Right lobe of liver (tissue), 4 donors: ENCODE results near the gene PPFIA4.

Source experiments
- POLR2A ChIP-seq: fragments of 450-650 bp; IDR thresholded peaks from one replicate; pipeline ENCODE4 v1.6.1; 2017; ENCODE audit warnings: antibody characterized with exemption, mild to moderate bottlenecking
- TF ChIP-seq, protein P1 (sequence below), 4 donors: fragments of 200-600 bp in 3 of 4; fragments of 450-650 bp in 1 of 4; IDR thresholded peaks; one replicate each; pipeline versions ENCODE4 v1.5.1 to v1.8.0; 2016 to 2022; ENCODE audit warnings: antibody characterized with exemption in 4 of 4, mild to moderate bottlenecking in 2 of 4
- donor health status: DM: no; HTN: no; CAD: no.
- donor health status: DM: no; HTN: no; CAD: no.
- donor health status: DM: no; HTN: yes; CAD: no.

DNA sequence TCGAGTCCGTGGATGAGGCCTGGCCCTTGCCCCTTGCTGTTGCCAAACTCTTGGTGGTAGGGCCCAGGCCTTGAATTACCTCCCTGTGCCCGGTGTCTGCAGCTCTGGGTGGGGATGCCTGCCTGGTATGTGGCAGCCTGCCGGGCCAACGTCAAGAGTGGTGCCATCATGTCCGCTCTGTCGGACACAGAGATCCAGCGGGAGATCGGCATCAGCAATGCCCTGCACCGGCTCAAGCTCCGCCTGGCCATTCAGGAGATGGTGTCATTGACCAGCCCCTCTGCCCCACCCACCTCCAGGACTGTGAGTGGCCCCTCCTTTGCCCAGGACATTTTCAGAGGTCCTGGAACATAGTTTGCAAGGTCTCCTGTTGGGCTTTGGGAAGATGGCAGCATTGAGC, 33.8 kb downstream of the PPFIA4 start:
- TF ChIP-seq, protein P1, sequence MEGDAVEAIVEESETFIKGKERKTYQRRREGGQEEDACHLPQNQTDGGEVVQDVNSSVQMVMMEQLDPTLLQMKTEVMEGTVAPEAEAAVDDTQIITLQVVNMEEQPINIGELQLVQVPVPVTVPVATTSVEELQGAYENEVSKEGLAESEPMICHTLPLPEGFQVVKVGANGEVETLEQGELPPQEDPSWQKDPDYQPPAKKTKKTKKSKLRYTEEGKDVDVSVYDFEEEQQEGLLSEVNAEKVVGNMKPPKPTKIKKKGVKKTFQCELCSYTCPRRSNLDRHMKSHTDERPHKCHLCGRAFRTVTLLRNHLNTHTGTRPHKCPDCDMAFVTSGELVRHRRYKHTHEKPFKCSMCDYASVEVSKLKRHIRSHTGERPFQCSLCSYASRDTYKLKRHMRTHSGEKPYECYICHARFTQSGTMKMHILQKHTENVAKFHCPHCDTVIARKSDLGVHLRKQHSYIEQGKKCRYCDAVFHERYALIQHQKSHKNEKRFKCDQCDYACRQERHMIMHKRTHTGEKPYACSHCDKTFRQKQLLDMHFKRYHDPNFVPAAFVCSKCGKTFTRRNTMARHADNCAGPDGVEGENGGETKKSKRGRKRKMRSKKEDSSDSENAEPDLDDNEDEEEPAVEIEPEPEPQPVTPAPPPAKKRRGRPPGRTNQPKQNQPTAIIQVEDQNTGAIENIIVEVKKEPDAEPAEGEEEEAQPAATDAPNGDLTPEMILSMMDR (IDR thresholded peaks at IDR 0.05), result no peak
- TF ChIP-seq POLR2A, result no peak
